Neuron (in vitro differentiated cells): Measurements from ENCODE around the gene MEFV.
"Not testable (repeated sequence)": the region's sequence is repeated elsewhere in the genome, so short reads cannot be mapped to it uniquely, and the experiment has no call there.

ENCODE experiments used
- H2AFZ ChIP-seq: one replicate; pipeline ENCODE4 v1.6.1; 2013; ENCODE audit warnings: low read depth, mild to moderate bottlenecking, inconsistent platforms, low read length, moderate library complexity
- H3K27me3 ChIP-seq: one replicate; pipeline ENCODE4 v1.6.1; 2013; ENCODE audit warnings: low read length; ENCODE audit not compliant: insufficient read depth
- H3K36me3 ChIP-seq: one replicate; pipeline ENCODE4 v1.6.1; 2013; ENCODE audit warnings: low read length; ENCODE audit not compliant: insufficient read depth
- H3K4me1 ChIP-seq: one replicate; pipeline ENCODE4 v1.6.1; 2013; ENCODE audit warnings: low read length; ENCODE audit not compliant: insufficient read depth
- H3K4me3 ChIP-seq: 2 replicates; pipeline ENCODE4 v1.5.1; 2013; ENCODE audit warnings: mild to moderate bottlenecking, low read length, moderate library complexity
- H3K9me3 ChIP-seq: one replicate; pipeline ENCODE4 v1.6.1; 2013; ENCODE audit warnings: low read length

Gene MEFV

DNA sequence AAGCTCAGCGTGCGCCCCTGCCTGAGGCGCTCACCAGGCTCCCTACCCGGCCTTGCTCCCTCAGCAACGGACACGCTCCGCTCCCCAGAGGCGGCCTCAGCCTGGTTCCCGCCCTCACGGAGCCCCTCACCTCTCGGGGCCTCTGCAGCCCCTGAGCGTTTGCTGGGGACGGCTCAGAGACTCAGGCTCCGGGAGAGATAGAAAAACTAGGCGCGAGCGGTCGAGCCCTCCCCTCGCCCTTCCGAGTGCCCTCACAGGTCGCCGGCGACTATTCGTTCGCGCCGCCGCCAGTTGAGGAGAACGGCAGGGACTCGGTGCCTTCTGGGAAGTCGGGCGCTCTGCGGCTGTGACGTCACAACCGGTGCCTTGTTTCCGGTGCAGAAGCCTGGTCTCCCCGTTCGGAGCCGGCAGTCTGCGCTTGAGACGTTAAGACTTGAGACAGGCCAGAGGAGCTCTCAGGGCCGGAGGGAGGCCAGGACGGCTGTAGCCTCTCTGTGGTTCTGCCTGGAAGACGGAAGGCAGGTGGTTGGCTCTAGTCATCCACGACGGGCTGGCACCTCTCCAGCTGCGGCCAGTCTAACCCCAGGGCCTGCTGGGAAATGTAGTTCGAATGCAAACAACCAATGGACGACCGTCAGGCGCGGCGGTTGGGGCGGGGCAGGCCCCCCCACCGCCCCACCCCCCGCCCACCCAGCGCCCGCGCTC, 21.4 kb downstream of the MEFV start, which contains the start of gene ZNF200:
ZNF200 (minus strand) TSS at position 302 of the 705 bp plus-strand sequence. CDS start 1,403 bp downstream, outside the sequence.
- peak within 1 kb of the TSS; percentile 42 for H2AFZ ChIP-seq
- peaks cover 5% of the 10 kb centered on the region for H3K9me3 ChIP-seq
- H3K36me3 ChIP-seq, result peaks cover 37% of the 10 kb centered on the region
- H3K4me3 ChIP-seq, result peak within 1 kb of the TSS; percentile 74
- peaks cover 6% of the 10 kb centered on the region for H3K4me1 ChIP-seq
- H3K27me3 ChIP-seq, result no peaks in the 10 kb centered on the region

- peak overlapping the region; percentile 74 for H3K4me3 ChIP-seq
- H3K4me1 ChIP-seq, result peaks cover 6% of the 10 kb centered on the region
- peaks cover 39% of the 10 kb centered on the region for H3K36me3 ChIP-seq
- peak overlapping the region; percentile 42 for H2AFZ ChIP-seq
- H3K9me3 ChIP-seq, result peaks cover 7% of the 10 kb centered on the region
- H3K27me3 ChIP-seq, result no peaks in the 10 kb centered on the region
Observed at GRCh38 chr16:3234543-3234856, 21.9 kb downstream of the MEFV start.

DNA sequence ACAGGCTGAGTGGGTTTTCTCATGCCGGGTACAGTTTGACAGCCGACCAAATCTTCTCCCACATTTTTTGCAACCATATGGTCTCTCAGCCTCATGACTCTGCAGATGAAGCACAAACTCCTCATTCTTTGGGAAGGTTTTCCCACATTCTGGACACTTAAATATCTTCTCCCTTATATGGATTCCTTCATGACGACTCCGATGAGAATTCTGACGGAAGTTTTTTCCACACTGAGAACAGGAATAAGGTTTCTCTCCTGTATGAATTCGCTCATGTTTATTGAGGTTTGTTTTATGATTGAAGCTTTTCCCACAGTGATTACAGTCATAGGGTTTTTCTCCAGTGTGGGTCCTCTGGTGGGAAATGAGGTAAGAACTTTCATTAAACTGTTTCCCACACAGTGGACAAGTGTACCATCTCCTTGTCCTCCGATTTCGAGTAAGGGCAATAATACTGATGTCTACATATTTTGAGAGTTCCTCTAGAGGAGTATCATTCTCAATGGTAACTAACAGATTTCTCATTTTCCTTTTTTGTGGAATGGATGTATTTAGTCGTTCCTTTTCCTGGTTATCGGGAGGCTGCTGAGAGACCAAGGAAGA, 32.4 kb downstream of the MEFV start:
- no peaks in the 10 kb centered on the region for H3K27me3 ChIP-seq
- no peak overlapping the region for H3K4me3 ChIP-seq
- no peak overlapping the region for H2AFZ ChIP-seq
- peaks cover 57% of the 10 kb centered on the region for H3K36me3 ChIP-seq
- no peaks in the 10 kb centered on the region for H3K4me1 ChIP-seq
- H3K9me3 ChIP-seq, result peaks cover 42% of the 10 kb centered on the region

DNA sequence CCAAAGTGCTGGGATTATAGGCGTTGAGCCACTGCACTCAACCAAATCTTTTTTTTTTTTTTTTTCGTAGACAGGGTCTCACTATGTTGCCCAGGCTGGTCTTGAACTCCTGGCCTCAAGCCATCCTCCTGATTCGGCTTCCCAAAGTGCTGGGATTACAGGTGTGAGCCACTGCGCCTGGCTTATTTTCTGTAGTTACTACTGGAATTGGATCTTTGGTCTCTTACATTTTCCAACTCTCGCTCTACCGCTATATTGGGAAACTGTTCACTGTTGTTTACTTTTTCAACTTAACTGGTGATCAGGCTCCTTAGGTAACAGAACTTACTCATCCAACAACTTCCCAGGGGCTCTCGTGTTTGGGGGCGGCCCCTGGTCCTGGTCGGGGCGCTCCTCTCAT, 35.6 kb downstream of the MEFV start:
- Histone ChIP-seq H3K27me3 (no peaks in the 10 kb centered on the region), H3K4me3 (no peak overlapping the region), H3K4me1 (no peaks in the 10 kb centered on the region), H2AFZ (no peak overlapping the region), H3K36me3 (peaks cover 33% of the 10 kb centered on the region), H3K9me3 (peaks cover 32% of the 10 kb centered on the region)

- no peaks in the 10 kb centered on the region for H3K27me3 ChIP-seq
- H3K4me1 ChIP-seq, result no peaks in the 10 kb centered on the region
- no peak overlapping the region for H2AFZ ChIP-seq
- H3K36me3 ChIP-seq, result no peaks in the 10 kb centered on the region
- no peak overlapping the region for H3K4me3 ChIP-seq
- H3K9me3 ChIP-seq, result no peaks in the 10 kb centered on the region
Observed at GRCh38 chr16:3216263-3216640, 40.2 kb downstream of the MEFV start.

GRCh38 chr16:3215601-3216262, 40.7 kb downstream of the MEFV start:
- no peaks in the 10 kb centered on the region for H3K4me1 ChIP-seq
- no peak overlapping the region for H3K4me3 ChIP-seq
- H2AFZ ChIP-seq, result no peak overlapping the region
- no peaks in the 10 kb centered on the region for H3K9me3 ChIP-seq
- H3K36me3 ChIP-seq, result no peaks in the 10 kb centered on the region
- H3K27me3 ChIP-seq, result no peaks in the 10 kb centered on the region

- no peaks in the 10 kb centered on the region for H3K4me1 ChIP-seq
- H3K4me3 ChIP-seq, result no peak overlapping the region
- H3K27me3 ChIP-seq, result no peaks in the 10 kb centered on the region
- no peak overlapping the region for H2AFZ ChIP-seq
- H3K9me3 ChIP-seq, result no peaks in the 10 kb centered on the region
- no peaks in the 10 kb centered on the region for H3K36me3 ChIP-seq
Observed at GRCh38 chr16:3214904-3215600, 41.4 kb downstream of the MEFV start.

GRCh38 chr16:3212567-3212966, 43.9 kb downstream of the MEFV start:
- Histone ChIP-seq H2AFZ (no peak overlapping the region), H3K9me3 (peaks cover 1% of the 10 kb centered on the region), H3K4me3 (no peak overlapping the region), H3K4me1 (no peaks in the 10 kb centered on the region), H3K36me3 (no peaks in the 10 kb centered on the region), H3K27me3 (no peaks in the 10 kb centered on the region)

DNA sequence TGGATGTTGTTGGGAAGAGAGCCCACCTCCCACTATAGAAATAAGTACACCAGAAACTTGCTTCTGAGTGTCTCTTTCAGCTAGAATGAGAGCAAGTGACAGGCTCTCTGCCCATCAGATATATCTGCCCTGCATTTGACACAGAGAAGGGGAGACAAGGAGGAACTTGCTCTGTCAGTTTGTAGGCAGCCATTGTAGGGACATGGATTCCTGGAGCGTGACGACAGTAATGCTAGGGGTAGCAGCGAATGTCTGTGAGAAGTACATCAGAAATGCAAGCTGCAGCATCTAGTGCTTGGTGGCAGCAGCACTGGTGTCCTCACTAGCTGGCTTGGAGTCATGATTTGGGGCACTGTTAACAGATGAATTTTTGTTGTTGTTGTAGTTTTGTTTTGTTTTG, 44.4 kb downstream of the MEFV start:
- Histone ChIP-seq H3K9me3 (peaks cover 1% of the 10 kb centered on the region), H3K4me3 (no peak overlapping the region), H3K4me1 (no peaks in the 10 kb centered on the region), H3K27me3 (no peaks in the 10 kb centered on the region), H2AFZ (no peak overlapping the region), H3K36me3 (no peaks in the 10 kb centered on the region)

GRCh38 chr16:3207086-3207953, 49.1 kb downstream of the MEFV start:
- no peak overlapping the region for H3K4me3 ChIP-seq
- H2AFZ ChIP-seq, result no peak overlapping the region
- H3K4me1 ChIP-seq, result peaks cover 14% of the 10 kb centered on the region
- H3K9me3 ChIP-seq, result peaks cover 3% of the 10 kb centered on the region
- H3K36me3 ChIP-seq, result no peaks in the 10 kb centered on the region
- H3K27me3 ChIP-seq, result no peaks in the 10 kb centered on the region

DNA sequence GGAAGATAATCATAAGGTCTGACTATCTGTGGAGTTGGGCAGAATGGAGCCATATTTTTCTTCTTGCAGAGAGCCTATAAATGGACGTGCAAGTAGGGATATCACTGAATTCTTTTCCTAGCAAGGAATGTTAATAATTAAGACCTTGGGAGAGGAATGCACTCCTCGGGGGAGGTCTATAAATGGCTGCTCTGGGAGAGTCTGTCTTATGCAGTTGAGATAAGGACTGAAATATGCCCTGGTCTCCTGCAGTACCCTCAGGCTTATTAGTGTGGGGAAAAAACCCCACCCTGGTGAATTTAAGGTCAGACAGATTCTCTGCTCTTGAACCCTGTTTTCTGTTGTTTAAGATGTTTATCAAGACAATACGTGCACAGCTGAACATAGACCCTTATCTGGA, 50.5 kb downstream of the MEFV start:
- not testable (repeated sequence) for H3K9me3 ChIP-seq, H3K36me3 ChIP-seq, H3K27me3 ChIP-seq, H3K4me3 ChIP-seq, H2AFZ ChIP-seq
- peaks cover 16% of the 10 kb centered on the region for H3K4me1 ChIP-seq

GRCh38 chr16:3202903-3203539, 53.4 kb downstream of the MEFV start:
- no peaks in the 10 kb centered on the region for H3K36me3 ChIP-seq
- no peak overlapping the region for H3K4me3 ChIP-seq
- peaks cover 3% of the 10 kb centered on the region for H3K9me3 ChIP-seq
- H2AFZ ChIP-seq, result no peak overlapping the region
- peaks cover 16% of the 10 kb centered on the region for H3K4me1 ChIP-seq
- peaks cover 5% of the 10 kb centered on the region for H3K27me3 ChIP-seq
